ENCODE results near the gene TSC22D4. TPM values are rescaled to one million over a fixed set of nuclear protein-coding genes. Genes with fewer than 3 reads are reported as not detected.
"Not testable (repeated sequence)": the region's sequence is repeated elsewhere in the genome, so short reads cannot be mapped to it uniquely, and the experiment has no call there.

Gene TSC22D4
- total RNA-seq, 1 donor from 2014 or later: 32.2 TPM

DNA sequence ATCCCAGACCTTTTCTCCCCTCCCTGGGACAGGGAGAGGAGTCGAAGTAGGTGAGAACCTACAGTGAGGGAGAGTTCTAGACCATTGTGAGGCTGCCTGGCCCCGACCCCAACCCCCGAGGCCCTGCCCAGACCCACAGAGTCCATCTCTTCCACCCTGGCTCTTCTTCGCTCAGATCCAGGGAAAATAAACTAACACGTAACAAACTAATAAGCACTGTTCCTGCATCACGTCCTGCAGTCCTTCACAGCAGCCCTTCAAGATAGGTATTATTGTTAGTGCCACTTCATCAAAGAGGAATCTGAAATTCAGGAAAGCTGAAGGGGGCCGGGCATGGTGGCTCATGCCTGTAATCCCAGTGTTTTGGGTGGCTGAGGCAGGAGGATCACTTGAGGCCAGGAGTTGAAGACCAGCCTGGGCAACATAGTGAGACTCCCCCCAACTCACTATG is 14.8 kb downstream of the TSC22D4 start, which contains the start of gene SPACDR:
TSS of gene SPACDR (minus strand) at position 51 of the 451 bp plus-strand sequence. CDS start 235 bp downstream, outside the sequence.
- no peaks in the 10 kb centered on the region for H3K4me1 Mint-ChIP-seq (ENCODE audit: low read depth)
- no peak within 1 kb of the TSS for H3K4me3 Mint-ChIP-seq (ENCODE audit: low read depth)
- no peaks in the 10 kb centered on the region for H3K9me3 Mint-ChIP-seq (ENCODE audit: low read depth)
- H3K36me3 Mint-ChIP-seq (ENCODE audit: insufficient read depth): no peaks in the 10 kb centered on the region
- DNase-seq (ENCODE audit: low spot score, unreplicated experiment): no peak
- no peak for TF ChIP-seq CTCF (IDR thresholded peaks at IDR 0.05; ENCODE audit: unreplicated experiment)
- H3K27ac Mint-ChIP-seq: no peak within 1 kb of the TSS
- H3K27me3 Mint-ChIP-seq: no peaks in the 10 kb centered on the region

DNA sequence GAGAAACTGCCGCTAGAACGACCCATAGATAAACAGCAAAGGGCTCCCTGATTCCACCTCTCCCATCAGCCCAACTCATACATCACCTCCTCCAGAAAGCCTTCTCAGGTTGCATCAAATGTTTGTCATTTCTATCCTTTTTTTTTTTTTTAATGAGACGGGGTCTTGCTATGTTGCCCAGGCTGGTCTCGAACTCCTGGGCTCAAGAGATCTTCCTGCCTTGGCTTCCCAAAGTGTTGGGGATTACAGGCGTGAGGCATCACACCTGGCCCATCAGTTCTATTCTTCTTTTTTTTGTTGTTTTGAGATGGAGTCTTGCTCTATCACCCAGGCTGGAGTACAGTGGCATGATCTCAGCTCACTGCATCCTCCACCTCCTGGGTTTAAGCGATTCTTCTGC is 22.0 kb downstream of the TSC22D4 start:
- DNase-seq (ENCODE audit: low spot score, unreplicated experiment): no peak
- no peak for TF ChIP-seq CTCF (IDR thresholded peaks at IDR 0.05; ENCODE audit: unreplicated experiment)
- no peaks in the 10 kb centered on the region for H3K4me1 Mint-ChIP-seq (ENCODE audit: low read depth)
- peaks cover 3% of the 10 kb centered on the region for H3K27me3 Mint-ChIP-seq
- H3K36me3 Mint-ChIP-seq (ENCODE audit: insufficient read depth): no peaks in the 10 kb centered on the region
- no peak overlapping the region for H3K4me3 Mint-ChIP-seq (ENCODE audit: low read depth)
- no peaks in the 10 kb centered on the region for H3K9me3 Mint-ChIP-seq (ENCODE audit: low read depth)
- H3K27ac Mint-ChIP-seq: no peak overlapping the region

DNA sequence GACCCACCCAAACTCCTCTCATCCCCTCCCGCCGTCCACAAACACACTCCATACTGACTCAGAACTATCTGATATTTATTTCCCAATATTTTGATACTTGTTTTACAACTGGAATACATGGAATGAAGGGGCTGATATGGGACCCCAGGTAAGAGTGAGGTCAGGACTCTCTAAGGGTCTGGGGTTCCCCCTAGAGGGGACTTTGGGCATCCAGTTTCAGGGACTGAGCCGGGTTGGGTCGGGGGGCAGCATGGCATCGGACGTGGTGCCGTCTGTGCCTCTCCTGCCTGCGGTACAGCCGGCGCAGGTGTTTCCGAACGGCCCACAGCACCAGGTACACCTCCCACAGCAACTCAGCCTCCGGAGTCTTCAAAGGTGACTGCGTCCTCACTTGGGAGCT is 22.5 kb downstream of the TSC22D4 start:
- no peak for DNase-seq (ENCODE audit: low spot score, unreplicated experiment)
- H3K27ac Mint-ChIP-seq: no peak overlapping the region
- no peaks in the 10 kb centered on the region for H3K4me1 Mint-ChIP-seq (ENCODE audit: low read depth)
- no peaks in the 10 kb centered on the region for H3K36me3 Mint-ChIP-seq (ENCODE audit: insufficient read depth)
- no peaks in the 10 kb centered on the region for H3K9me3 Mint-ChIP-seq (ENCODE audit: low read depth)
- no peak for TF ChIP-seq CTCF (IDR thresholded peaks at IDR 0.05; ENCODE audit: unreplicated experiment)
- H3K4me3 Mint-ChIP-seq (ENCODE audit: low read depth): no peak overlapping the region
- H3K27me3 Mint-ChIP-seq: peaks cover 3% of the 10 kb centered on the region

GRCh38 chr7:100455206-100455605 is 23.8 kb downstream of the TSC22D4 start:
- DNase-seq (ENCODE audit: low spot score, unreplicated experiment): no peak
- no peak for TF ChIP-seq CTCF (IDR thresholded peaks at IDR 0.05; ENCODE audit: unreplicated experiment)
- Mint-ChIP-seq H3K4me1 (ENCODE audit: low read depth) (no peaks in the 10 kb centered on the region), H3K36me3 (ENCODE audit: insufficient read depth) (no peaks in the 10 kb centered on the region), H3K9me3 (ENCODE audit: low read depth) (no peaks in the 10 kb centered on the region), H3K27ac (no peak overlapping the region), H3K4me3 (ENCODE audit: low read depth) (no peak overlapping the region), H3K27me3 (peaks cover 3% of the 10 kb centered on the region)

DNA sequence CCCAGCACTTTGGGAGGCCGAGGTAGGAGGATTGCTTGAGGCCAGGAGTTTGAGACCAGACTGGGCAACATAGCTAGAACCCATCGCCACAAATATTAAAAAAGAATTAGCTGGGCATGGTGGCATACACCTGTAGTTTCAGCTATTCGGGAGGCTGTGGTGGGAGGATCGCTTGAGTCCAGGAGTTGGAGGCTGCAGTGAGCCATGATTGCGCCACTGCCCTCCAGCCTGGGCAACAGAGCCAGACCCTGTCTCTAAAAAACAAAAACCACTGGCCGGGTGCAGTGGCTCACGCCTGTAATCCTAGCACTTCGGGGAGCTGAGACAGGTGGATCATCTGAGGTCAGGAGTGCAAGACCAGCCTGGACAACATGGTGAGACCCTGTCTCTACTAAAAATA is 25.2 kb downstream of the TSC22D4 start:
- not testable (repeated sequence) for H3K4me1 Mint-ChIP-seq (ENCODE audit: low read depth); H3K36me3 Mint-ChIP-seq (ENCODE audit: insufficient read depth); H3K27ac Mint-ChIP-seq; H3K9me3 Mint-ChIP-seq (ENCODE audit: low read depth); H3K4me3 Mint-ChIP-seq (ENCODE audit: low read depth); H3K27me3 Mint-ChIP-seq; DNase-seq (ENCODE audit: low spot score, unreplicated experiment)

- H3K27ac Mint-ChIP-seq: no peak overlapping the region
- H3K4me3 Mint-ChIP-seq (ENCODE audit: low read depth): no peak overlapping the region
- DNase-seq (ENCODE audit: low spot score, unreplicated experiment): no peak
- H3K36me3 Mint-ChIP-seq (ENCODE audit: insufficient read depth): no peaks in the 10 kb centered on the region
- TF ChIP-seq CTCF (IDR thresholded peaks at IDR 0.05; ENCODE audit: unreplicated experiment): no peak
- H3K9me3 Mint-ChIP-seq (ENCODE audit: low read depth): no peaks in the 10 kb centered on the region
- H3K4me1 Mint-ChIP-seq (ENCODE audit: low read depth): no peaks in the 10 kb centered on the region
- peaks cover 3% of the 10 kb centered on the region for H3K27me3 Mint-ChIP-seq
Observed at GRCh38 chr7:100452513-100452912, 26.5 kb downstream of the TSC22D4 start.

Data from progenitor cell of endocrine pancreas (in vitro differentiated cells).